CD14-positive monocyte (primary cell): ENCODE results near the gene OXTR. TPM values are rescaled to one million over a fixed set of nuclear protein-coding genes. Genes with fewer than 3 reads are reported as not detected.
A peak's percentile ranks its signal among the peaks of the same experiment; 100 is the strongest.

Experiments
- DNase-seq, 3 donors: peaks; one replicate each; pipeline ENCODE4 v3.0.0-alpha.2; 2011 to 2022
- H2AFZ ChIP-seq: 2 replicates; pipeline ENCODE4 v1.6.0; 2012; ENCODE audit warnings: mild to moderate bottlenecking, low read depth, low read length, inconsistent platforms; ENCODE audit not compliant: insufficient read depth, poor library complexity, severe bottlenecking
- H3K27ac ChIP-seq, 2 donors: 1 replicate in 1 of 2; 2 replicates in 1 of 2; pipeline ENCODE4 v1.5.1; 2012 to 2013; ENCODE audit warnings: low read length in 2 of 2, control low read depth in 1 of 2, inconsistent platforms in 1 of 2, low read depth in 1 of 2, mild to moderate bottlenecking in 1 of 2
- H3K27me3 ChIP-seq, 2 donors: one replicate each; pipeline versions ENCODE4 v1.6.0 to v1.6.1; 2011 to 2013; ENCODE audit warnings: low read length in 2 of 2; ENCODE audit not compliant: control insufficient read depth in 2 of 2, insufficient read depth in 2 of 2
- H3K36me3 ChIP-seq, 2 donors: replicated peaks in 1 of 2; 1 replicate in 1 of 2; 2 replicates in 1 of 2; pipeline versions ENCODE4 v1.5.1 to v1.6.1; 2012 to 2013; ENCODE audit warnings: low read length in 2 of 2, control low read depth in 1 of 2, inconsistent platforms in 1 of 2, mild to moderate bottlenecking in 1 of 2; ENCODE audit not compliant: insufficient read depth in 2 of 2, control insufficient read depth in 1 of 2
- H3K4me1 ChIP-seq, 2 donors: 1 replicate in 1 of 2; 2 replicates in 1 of 2; pipeline versions ENCODE4 v1.5.1 to v1.6.1; 2012 to 2013; ENCODE audit warnings: low read length in 2 of 2, control low read depth in 1 of 2, inconsistent platforms in 1 of 2, mild to moderate bottlenecking in 1 of 2, moderate library complexity in 1 of 2; ENCODE audit not compliant: insufficient read depth in 2 of 2, control insufficient read depth in 1 of 2
- H3K4me2 ChIP-seq: replicated peaks from 2 replicates; pipeline ENCODE3; 2012; ENCODE audit warnings: low read length, moderate library complexity, mild to moderate bottlenecking; ENCODE audit not compliant: poor library complexity, severe bottlenecking; ENCODE audit errors: extremely low read depth
- H3K4me3 ChIP-seq, 3 experiments: fragments of 200-600 bp in 1 of 3; sonication (generic) in 1 of 3; replicated peaks in 1 of 3; 1 replicate in 2 of 3; 2 replicates in 1 of 3; pipeline ENCODE4 v1.5.1; 2011 to 2013; ENCODE audit warnings: low read length in 3 of 3, mild to moderate bottlenecking in 3 of 3, control low read depth in 2 of 3, low read depth in 2 of 3, inconsistent platforms in 1 of 3, moderate library complexity in 1 of 3
- H3K79me2 ChIP-seq: 2 replicates; pipeline ENCODE4 v1.6.0; 2012; ENCODE audit warnings: mild to moderate bottlenecking, control low read depth, inconsistent platforms, low read length, moderate library complexity; ENCODE audit not compliant: insufficient read depth
- H3K9ac ChIP-seq: 2 replicates; pipeline ENCODE4 v1.6.0; 2017; ENCODE audit warnings: low read length, mild to moderate bottlenecking; ENCODE audit not compliant: insufficient read depth, poor library complexity, severe bottlenecking
- H3K9me3 ChIP-seq, 2 donors: replicated peaks in 1 of 2; 1 replicate in 1 of 2; 2 replicates in 1 of 2; pipeline versions ENCODE4 v1.5.1 to v1.6.1; 2012 to 2013; ENCODE audit warnings: low read length in 2 of 2, control low read depth in 1 of 2; ENCODE audit not compliant: control insufficient read depth in 1 of 2, insufficient read depth in 1 of 2
- H4K20me1 ChIP-seq: 2 replicates; pipeline ENCODE4 v1.6.0; 2012; ENCODE audit warnings: mild to moderate bottlenecking, low read length, control low read depth, moderate library complexity; ENCODE audit not compliant: insufficient read depth
- H3K27ac Mint-ChIP-seq, 7 donors: one replicate each; pipeline ENCODE4 v1.8.0; 2020; ENCODE audit warnings: mild to moderate bottlenecking in 7 of 7, mixed read lengths in 7 of 7, moderate library complexity in 6 of 7, inconsistent platforms in 2 of 7
- H3K27me3 Mint-ChIP-seq, 3 donors: one replicate each; pipeline ENCODE4 v1.8.0; 2021 to 2022; ENCODE audit warnings: low read depth in 3 of 3, mild to moderate bottlenecking in 3 of 3, mixed read lengths in 3 of 3, moderate library complexity in 3 of 3, inconsistent platforms in 1 of 3
- H3K36me3 Mint-ChIP-seq, 2 donors: one replicate each; pipeline ENCODE4 v1.8.0; 2020; ENCODE audit warnings: mixed read lengths in 2 of 2, inconsistent platforms in 1 of 2, mild to moderate bottlenecking in 1 of 2
- H3K4me1 Mint-ChIP-seq: one replicate; pipeline ENCODE4 v1.8.0; 2020; ENCODE audit warnings: mild to moderate bottlenecking, mixed read lengths
- H3K4me3 Mint-ChIP-seq, 2 donors: one replicate each; pipeline ENCODE4 v1.8.0; 2020; ENCODE audit warnings: mild to moderate bottlenecking in 2 of 2, mixed read lengths in 2 of 2, moderate library complexity in 1 of 2
- H3K9me3 Mint-ChIP-seq, 7 donors: one replicate each; pipeline ENCODE4 v1.8.0; 2020 to 2022; ENCODE audit warnings: mixed read lengths in 7 of 7, mild to moderate bottlenecking in 6 of 7, moderate library complexity in 6 of 7, inconsistent platforms in 2 of 7
- CTCF ChIP-seq: fragments of 200-600 bp; IDR thresholded peaks from one replicate; pipeline ENCODE4 v1.8.0; 2022; ENCODE audit warnings: antibody characterized with exemption, mild to moderate bottlenecking
- WGBS: methylation state at CpG from one replicate; pipeline ENCODE4 v1.1.5; 2013; ENCODE audit warnings: missing lambda C conversion rate; ENCODE audit not compliant: insufficient coverage; 5-methylcytosine and 5-hydroxymethylcytosine counted together
- intact Hi-C, 2 donors: fragments of 100-400 bp; cut with micrococcal nuclease; formaldehyde crosslinking; loops; one replicate each; pipeline versions ENCODE4 v1.15.0 to v1.15.1; 2023
- polyA plus RNA-seq, 3 donors: library from polyadenylated mRNA; depleted of rRNA in 1 of 3; unstranded in 2 of 3; stranded (reverse) in 1 of 3; fragments of 300-500 nt in 2 of 3; fragments of >200 nt in 1 of 3; fragmentation: Illumina TruSeq in 2 of 3; gene quantifications; 1 replicate in 2 of 3; 2 replicates in 1 of 3; pipeline ENCODE4 v1.2.3, GENCODE V29; 2012 to 2021

OXTR gene
- polyA plus RNA-seq, 3 donors, result 0.03 to 0.07 TPM; not detected in 1

GRCh38 chr3:8729479-8729878 is 39.9 kb downstream of the OXTR start:
- no peak overlapping the region for H3K27ac ChIP-seq
- no peaks in the 10 kb centered on the region for H3K4me1 Mint-ChIP-seq

GRCh38 chr3:8727605-8728512 is 41.6 kb downstream of the OXTR start:
- no peak overlapping the region for H3K9ac ChIP-seq
- H3K9me3 ChIP-seq, result peaks cover 0 to 7% of the 10 kb centered on the region in 2 donors
- TF ChIP-seq CTCF, result no peak
- H3K27ac ChIP-seq, result no peak overlapping the region
- H3K27me3 ChIP-seq, result no peaks in the 10 kb centered on the region
- H3K4me3 Mint-ChIP-seq, result peak overlapping the region in 1 of 2 donors; percentile 32
- H3K4me1 ChIP-seq, result no peaks in the 10 kb centered on the region
- peaks cover 3 to 17% (median 10%) of the 10 kb centered on the region in 7 donors for H3K9me3 Mint-ChIP-seq
- no peak overlapping the region for H2AFZ ChIP-seq
- no peaks in the 10 kb centered on the region for H4K20me1 ChIP-seq
- H3K27me3 Mint-ChIP-seq, result peaks cover 4 to 5% (median 4%) of the 10 kb centered on the region in 3 donors
- H3K4me2 ChIP-seq, result no peak overlapping the region
- intact Hi-C loops, result no loop called here
- no peak for DNase-seq
- no peaks in the 10 kb centered on the region for H3K79me2 ChIP-seq
- no peak overlapping the region for H3K27ac Mint-ChIP-seq
- no peaks in the 10 kb centered on the region for H3K36me3 Mint-ChIP-seq
- WGBS, result 92% methylated on average over 8 of the region's 9 CpGs
- no peaks in the 10 kb centered on the region for H3K4me1 Mint-ChIP-seq
- H3K36me3 ChIP-seq, result no peaks in the 10 kb centered on the region
- no peak overlapping the region for H3K4me3 ChIP-seq

More at GRCh38 chr3:8729479-8729878, 39.9 kb downstream of the OXTR start:
- H3K79me2 ChIP-seq, result no peaks in the 10 kb centered on the region
- Mint-ChIP-seq H3K27me3 (peaks cover 2 to 5% (median 3%) of the 10 kb centered on the region in 3 donors), H3K4me3 (no peak overlapping the region), H3K27ac (no peak overlapping the region), H3K36me3 (no peaks in the 10 kb centered on the region), H3K9me3 (peaks cover 3 to 17% (median 8%) of the 10 kb centered on the region in 7 donors)
- 100% methylated on average over 1 of the region's 3 CpGs for WGBS
- peaks cover 0 to 7% of the 10 kb centered on the region in 2 donors for H3K9me3 ChIP-seq
- H3K27me3 ChIP-seq, result no peaks in the 10 kb centered on the region
- H4K20me1 ChIP-seq, result no peaks in the 10 kb centered on the region
- no peaks in the 10 kb centered on the region for H3K4me1 ChIP-seq
- no peak overlapping the region for H3K4me3 ChIP-seq
- H3K9ac ChIP-seq, result no peak overlapping the region
- TF ChIP-seq CTCF, result no peak
- H3K36me3 ChIP-seq, result no peaks in the 10 kb centered on the region
- DNase-seq, result no peak
- H2AFZ ChIP-seq, result no peak overlapping the region
- H3K4me2 ChIP-seq, result no peak overlapping the region
- intact Hi-C loops, result no loop called here
